SKM-1 (cell line): Measurements from ENCODE around the gene DTX3.
"Not testable (repeated sequence)": the region's sequence is repeated elsewhere in the genome, so short reads cannot be mapped to it uniquely, and the experiment has no call there.

Source experiments
- DNase-seq: peaks from one replicate; lab custom pipeline; 2025; ENCODE audit not compliant: unreplicated experiment; lab: John Stamatoyannopoulos, UW

The DTX3 gene, protein sequence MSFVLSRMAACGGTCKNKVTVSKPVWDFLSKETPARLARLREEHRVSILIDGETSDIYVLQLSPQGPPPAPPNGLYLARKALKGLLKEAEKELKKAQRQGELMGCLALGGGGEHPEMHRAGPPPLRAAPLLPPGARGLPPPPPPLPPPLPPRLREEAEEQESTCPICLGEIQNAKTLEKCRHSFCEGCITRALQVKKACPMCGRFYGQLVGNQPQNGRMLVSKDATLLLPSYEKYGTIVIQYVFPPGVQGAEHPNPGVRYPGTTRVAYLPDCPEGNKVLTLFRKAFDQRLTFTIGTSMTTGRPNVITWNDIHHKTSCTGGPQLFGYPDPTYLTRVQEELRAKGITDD

DNA sequence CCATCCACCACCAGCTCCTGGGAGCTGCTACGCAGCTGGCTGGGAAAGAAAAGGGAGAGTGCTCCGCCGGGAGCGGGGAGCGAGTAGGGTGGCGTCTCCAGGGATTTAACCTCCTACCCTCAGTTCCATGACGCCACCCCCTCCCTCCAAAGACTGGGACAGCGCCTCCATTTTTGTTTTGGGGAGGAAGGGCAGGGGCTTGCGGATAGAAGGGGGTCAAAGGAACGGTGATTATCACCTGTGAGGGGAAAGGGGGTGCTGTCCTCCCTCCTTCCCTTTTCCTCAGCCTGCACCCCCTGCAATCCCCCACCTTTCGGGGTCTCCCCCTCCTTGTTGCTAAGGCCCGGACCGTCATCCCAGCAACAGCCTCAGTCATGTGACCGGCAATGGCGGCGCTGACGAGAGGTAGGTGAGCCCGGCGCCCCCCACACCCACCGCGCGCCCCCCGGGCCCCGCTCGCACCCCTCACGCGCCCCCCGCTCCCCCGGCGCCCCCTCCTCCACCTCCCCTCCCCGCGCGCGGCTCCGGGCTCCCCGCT, at the start of gene DTX3:
Gene DTX3, plus strand, starts transcription at position 371 of the 538 bp plus-strand sequence. CDS start 1,694 bp downstream, outside the sequence.
- DNase-seq, result no peak

DNA sequence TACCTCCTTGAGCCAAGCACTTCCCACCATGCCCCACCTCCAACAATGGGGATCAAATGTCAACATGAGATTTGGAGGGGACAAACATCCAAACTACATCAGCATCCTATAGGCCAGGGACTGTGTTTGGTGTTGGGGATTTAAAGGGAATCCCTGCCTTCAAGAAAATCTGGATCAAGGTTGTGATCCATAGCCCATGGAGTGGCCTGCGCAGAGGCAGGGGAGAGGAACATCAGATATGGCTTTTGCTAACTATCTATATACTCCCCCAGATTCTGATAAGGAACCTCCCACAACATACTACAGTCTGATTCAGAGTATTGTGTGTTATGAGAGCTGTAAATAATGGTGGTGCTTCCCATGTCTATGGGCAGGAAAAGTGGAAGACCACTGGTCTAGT, 49.7 kb upstream of the DTX3 start:
- no peak for DNase-seq

DNA sequence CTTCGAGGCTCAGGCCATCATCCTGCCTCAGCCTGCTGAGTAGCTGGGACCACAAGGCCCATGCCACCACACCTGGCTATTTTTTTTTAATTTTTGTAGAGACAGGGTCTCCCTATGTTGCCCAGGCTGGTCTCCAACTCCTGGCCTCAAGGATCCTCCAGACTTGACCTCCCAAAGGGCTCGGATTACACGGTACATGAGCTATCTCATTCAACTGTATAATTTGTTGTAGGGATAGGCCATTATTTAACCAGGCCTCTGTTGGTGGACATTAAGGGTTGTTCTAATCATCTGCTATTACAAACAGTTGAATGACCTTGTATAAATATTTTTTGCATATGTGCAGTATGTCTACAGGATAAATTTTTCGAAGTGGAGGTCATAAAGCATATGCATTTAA, 45.8 kb upstream of the DTX3 start:
- DNase-seq, result no peak

DNA sequence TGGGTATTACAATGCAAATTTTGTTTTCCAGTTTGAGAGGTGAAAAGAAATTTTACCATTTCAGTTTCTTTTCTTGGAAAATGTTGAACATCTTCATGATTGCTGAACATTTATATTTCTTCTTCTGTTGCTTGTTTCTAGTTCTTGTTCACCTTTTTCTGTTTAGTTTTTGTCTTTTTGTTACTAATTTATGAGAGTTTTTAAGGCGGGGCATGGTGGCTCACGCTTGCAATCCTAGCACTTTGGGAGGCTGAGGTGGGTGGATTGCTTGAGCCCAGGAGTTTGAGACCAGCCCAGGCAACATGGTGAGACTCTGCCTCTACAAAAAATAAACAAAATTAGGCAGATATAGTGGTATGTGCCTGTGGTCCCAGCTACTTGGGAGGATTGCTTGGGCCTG, 44.1 kb upstream of the DTX3 start:
- no peak for DNase-seq

DNA sequence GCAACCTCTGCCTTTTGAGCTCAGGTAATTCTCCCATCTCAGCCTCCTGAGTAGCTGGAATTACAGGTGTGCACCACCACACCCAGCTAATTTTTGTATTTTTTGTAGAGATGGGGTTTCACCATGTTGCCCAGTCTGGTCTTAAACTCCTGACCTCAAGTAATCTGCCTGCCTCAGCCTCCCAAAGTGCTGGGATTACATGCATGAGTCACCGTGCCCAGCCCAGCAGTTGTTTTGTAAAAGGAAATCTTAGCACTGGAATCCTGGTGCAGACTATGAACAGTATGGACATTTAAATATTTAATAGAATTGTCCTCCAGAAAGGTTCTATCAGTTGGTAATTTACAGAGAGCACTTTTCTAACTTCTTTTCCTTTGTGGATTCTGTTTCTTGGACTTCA, 43.5 kb upstream of the DTX3 start:
- DNase-seq, result not testable (repeated sequence)

DNA sequence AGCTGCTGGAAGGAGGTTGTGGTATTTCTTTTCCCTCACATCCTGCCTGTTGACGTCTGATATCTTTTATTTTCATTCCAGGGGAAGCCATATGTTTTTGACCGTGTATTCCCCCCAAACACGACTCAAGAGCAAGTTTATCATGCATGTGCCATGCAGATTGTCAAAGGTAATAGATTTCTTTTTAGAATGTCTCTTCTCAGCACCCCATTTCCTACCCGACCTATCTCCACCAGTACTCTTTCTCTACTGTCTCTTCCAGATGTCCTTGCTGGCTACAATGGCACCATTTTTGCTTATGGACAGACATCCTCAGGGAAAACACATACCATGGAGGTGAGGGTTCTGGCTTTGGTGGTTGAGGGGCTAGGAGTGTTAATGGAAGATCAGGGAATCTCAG, 41.3 kb upstream of the DTX3 start:
- no peak for DNase-seq

DNA sequence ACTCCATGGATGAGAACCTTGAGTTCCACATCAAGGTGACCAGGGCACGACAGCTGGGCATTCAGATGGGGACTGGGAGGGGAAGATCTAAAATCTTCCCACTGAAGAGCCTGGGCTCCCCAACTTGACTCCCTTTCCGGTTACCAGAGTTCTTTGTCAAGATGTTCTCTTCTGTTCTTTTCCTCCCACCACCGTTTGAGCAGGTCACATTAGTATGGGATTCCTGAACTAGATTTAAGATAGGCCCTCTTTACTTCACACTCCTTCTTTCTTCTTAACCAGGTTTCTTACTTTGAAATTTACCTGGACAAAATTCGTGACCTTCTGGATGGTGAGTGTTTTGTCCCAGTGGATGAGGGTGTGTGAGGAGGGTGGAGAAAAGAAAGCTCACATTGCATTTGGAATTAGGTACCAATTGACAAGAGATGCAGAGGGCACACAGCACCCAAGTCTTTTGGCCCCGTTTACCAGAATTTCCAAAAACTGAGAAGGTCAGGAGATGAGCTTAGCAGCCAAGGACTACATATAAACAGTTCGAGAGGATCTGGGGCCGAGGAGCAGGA, 40.4 kb upstream of the DTX3 start:
- DNase-seq, result no peak

DNA sequence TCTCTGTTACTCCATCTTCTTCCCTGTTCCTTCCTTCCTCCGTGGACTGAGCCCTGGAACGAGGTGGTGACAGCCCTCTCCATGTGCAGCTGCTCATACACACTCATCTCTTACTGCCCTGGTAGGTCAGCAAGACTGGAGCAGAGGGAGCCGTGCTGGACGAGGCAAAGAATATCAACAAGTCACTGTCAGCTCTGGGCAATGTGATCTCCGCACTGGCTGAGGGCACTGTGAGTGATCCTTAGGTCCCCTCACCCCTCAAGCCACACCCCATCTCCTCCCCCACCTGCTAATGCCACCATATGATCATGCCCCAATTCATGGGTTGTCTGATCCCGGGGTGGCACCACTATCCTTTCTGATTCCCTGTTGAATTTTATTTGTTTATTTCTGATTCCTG, 35.8 kb upstream of the DTX3 start:
- no peak for DNase-seq

DNA sequence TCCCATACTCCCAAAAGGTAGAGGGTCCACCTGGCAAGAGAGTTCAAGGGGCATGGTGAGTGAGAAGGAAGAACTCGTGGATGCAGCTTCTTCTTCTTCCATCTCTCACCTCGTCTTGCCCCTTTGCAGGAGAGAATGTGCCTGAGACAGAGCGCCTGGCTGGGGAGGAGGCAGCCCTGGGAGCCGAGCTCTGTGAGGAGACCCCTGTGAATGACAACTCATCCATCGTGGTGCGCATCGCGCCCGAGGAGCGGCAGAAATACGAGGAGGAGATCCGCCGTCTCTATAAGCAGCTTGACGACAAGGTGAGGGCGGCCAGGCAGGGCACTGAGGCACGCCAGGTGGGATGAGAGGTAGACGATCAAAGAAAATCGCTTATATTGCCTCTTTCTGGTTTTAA, 34.8 kb upstream of the DTX3 start:
- no peak for DNase-seq

DNA sequence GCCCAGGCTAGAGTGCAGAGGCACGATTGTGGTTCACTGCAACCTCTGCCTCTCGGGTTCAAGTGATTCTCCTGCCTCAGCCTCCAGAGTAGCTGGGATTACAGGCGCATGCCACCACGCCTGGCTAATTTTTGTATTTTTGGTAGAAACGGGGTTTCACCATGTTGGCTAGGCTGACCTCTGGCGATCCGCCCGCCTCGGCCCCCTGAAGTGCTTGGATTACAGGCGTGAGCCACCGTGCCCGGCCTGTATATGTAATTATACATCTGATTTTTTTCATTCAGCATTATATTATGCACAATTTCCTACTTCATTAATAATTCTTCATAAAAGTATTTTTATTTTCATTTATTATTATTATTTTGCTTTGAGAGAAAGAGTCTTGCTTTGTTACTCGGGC, 34.2 kb upstream of the DTX3 start:
- DNase-seq, result not testable (repeated sequence)

DNA sequence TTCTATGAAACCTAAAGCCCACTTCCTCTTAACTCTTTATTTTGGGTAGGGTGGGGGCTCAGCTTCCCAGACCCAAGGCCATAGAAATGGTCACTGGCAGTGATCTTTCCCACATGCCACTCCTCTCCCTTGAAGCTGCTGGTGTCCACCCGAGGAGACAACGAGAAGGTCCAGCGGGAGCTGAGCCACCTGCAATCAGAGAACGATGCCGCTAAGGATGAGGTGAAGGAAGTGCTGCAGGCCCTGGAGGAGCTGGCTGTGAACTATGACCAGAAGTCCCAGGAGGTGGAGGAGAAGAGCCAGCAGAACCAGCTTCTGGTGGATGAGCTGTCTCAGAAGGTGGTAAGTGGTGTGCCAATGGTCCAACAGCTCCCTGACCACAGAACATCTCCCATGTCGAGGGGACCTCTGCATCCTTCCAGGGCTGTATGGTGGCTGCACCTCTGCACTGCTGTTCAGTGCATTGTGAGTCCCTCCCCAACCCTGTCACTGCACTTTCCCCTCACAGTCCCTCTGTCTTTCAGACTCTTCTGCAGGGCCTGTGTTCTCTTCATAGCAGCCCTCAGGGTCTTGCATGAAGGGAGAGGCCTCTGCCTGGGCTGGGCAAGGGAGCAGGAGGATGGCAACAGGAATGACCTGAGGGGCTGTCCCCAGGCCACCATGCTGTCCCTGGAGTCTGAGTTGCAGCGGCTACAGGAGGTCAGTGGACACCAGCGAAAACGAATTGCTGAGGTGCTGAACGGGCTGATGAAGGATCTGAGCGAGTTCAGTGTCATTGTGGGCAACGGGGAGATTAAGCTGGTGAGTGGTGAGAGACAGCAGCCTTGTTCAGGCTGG, 32.5 kb upstream of the DTX3 start:
- DNase-seq, result no peak

DNA sequence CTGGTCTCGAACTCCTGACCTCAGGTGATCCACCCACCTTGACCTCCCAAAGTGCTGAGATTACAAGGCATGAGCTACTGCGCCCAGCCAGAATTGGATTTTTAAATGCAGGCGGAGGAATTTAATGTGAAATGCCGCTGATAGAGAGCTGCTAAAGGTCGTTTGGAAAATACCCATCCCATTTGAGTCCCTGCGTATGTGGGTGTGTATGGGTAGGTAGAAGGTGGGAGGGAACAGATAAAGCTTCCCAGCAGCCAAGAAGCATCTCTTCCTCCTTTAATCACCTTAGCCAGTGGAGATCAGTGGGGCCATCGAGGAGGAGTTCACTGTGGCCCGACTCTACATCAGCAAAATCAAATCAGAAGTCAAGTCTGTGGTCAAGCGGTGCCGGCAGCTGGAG, 29.8 kb upstream of the DTX3 start:
- DNase-seq, result no peak

DNA sequence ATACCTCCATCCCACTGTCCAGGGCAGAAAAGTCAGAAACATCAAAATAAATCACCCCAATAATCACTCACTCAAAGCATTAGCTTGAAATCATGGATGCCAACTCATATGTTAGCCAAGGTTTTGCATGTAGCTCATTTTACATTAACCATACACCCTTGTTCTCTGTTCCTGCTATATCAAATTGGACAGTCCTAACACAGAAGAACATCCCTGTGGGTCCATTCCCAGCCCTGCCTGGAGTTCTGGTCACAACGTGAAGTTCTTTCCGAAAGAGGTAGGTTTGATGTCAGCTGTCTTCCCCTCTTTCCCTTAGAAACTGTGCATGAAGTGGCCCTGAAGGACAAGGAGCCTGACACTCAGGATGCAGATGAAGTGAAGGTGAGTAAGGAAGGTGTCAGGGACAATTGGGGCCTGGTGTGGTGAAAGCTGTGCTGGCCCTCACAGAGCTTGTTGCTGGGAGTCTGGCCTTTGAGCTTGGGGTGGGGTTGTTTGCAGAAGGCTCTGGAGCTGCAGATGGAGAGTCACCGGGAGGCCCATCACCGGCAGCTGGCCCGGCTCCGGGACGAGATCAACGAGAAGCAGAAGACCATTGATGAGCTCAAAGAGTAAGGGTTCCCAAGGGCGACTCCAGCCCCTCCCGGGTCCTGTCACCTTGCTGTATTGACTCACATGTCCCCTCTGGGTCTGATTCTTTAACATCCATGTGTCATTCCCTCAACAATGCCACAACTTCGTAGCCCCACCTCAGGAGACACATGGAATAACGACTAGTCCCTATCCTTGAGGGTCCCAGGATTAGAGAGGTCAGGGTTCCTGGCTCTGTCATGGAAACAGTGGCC, 28.6 kb upstream of the DTX3 start:
- no peak for DNase-seq

DNA sequence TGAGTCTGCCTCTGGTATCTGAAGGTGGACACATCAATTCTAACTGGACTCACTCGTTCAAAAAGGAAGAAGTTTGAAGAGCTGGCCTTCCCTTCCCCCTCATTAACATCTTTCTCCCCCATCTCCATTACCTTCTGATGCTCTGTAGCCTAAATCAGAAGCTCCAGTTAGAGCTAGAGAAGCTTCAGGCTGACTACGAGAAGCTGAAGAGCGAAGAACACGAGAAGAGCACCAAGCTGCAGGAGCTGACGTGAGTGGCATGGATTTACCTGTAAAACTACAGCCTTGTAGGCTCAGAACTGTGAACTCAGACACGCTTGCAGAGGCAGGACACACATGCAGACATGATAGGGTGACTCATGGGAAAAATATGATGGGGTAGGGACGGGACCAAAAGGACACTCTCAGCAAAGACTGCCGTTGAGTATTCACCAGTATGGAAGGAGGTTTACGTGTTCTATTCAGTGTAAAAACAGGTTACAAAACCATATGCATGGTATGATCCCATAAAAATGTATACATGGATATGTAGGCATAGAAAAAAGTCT, 27.9 kb upstream of the DTX3 start:
- DNase-seq, result no peak

DNA sequence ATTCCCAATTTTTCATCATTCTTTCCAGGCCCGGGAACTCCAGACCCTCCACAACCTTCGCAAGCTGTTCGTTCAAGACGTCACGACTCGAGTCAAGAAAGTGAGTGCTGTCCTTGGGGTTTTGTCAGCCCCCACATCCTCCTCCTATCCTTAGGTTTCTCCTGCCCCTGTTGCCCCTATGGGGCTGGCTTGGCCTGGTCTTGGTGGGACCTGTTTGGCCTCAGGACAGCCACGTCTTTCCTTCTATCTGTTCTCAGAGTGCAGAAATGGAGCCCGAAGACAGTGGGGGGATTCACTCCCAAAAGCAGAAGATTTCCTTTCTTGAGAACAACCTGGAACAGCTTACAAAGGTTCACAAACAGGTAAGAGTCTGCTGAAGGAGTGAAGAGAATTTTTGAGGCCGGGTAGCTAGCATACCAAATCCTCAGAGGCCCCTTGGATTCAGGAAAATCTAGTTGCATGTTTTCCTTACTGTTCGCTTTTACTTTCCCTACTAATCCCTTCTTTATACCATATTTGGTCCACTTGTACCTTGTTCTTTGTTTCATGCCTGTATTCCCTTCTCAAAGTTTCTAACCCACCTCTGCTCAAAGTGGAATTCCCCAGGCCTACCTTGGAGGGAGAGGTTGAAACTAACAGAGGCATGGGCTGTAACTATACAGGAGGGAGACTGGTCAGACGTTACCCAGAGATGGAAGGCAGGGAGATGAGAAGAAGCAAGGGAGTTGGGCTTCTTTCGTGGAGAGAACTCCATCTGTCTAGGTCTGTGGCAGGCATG, 26.5 kb upstream of the DTX3 start:
- no peak for DNase-seq

DNA sequence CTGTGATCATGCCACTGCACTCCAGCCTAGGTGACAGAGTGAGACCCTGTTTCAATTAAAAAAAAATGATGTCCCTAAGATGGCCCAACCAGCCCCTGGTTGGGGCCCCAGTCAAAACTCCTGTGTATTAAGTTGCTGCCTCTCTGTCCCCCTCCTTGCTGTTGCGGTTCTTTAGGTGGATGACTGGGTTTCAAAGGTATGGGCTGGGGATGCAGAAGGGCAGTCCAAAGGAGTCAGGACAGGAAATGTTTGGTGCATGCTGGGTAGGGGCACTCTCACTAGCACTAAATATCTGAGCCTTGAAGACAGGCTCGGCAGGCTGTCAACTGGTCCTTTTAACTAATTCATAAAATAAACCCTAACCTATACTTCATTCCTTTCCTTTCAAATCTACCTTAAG, 25.6 kb upstream of the DTX3 start:
- DNase-seq, result no peak

DNA sequence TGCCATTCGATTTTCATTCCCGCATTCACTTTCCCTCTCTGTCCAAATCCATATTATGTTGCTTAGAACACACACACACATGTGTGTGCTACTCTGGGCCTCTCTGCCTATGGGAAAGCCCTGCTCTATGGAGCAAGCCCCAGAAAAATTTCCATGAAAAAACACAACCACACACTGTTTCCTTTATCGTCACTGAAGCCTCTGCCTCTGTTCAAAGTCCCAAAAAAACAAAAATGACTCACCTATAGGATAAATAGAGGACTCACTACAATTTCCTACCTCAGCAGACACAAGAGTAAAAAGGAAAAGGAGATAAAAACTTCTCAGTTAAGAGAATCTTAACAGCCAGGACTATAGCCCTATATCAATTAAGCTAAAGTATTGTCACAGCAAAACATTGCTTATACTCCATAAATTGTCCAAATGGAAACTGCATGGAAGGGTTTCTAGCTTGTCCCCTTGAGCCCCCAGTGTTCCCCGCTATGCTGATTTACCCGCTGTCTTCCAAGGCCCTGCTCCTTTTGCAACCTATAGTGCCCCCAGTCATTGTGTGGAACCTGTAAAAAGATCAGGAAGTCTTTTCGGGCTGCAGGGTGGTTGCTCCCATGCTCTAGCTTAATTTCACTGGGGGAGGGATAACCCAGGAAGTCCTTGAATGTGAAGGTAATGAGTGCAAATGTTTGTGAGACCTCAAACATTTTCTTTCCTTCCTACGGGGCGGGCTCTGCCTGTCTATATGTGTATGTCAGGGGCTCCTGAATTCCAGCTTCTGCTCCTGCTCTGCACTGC, 24.8 kb upstream of the DTX3 start:
- DNase-seq, result no peak

DNA sequence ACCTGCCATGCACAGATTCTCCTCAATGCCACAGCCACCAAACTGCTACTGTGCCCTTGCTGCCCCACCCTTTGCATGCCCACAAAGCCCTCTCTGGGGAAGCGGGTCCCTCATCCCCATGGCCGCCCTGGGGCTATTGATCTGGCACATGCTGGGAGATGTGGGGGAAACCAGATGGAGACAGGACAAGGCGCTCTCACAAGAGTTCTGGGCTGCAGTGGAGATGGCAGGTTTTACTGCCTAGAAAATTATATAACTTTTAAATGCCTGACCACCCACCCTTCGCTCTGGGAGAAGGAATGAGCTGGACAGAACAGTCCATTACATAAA, 24.2 kb upstream of the DTX3 start:
- DNase-seq, result no peak

DNA sequence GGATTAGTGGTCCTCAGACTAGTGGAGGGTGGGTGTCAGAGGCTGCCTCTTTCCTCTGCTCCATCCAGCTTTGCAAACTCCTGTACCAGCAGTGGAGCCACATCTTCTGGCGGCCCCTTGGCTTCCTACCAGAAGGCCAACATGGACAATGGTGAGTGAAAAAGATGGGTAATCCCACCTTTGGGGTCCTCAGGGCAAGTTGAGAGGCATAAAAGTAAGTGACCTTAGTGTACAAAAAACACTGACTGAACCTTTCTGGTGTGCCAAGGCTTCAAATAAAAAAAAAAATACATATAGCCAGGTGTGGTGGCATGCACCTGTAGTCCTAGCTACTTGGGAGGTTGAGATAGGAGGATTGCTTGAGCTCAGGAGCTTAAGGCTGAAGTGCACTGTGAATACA, 22.8 kb upstream of the DTX3 start:
- no peak for DNase-seq
